ENCODE data around the gene PCSK6.

The PCSK6 gene

DNA sequence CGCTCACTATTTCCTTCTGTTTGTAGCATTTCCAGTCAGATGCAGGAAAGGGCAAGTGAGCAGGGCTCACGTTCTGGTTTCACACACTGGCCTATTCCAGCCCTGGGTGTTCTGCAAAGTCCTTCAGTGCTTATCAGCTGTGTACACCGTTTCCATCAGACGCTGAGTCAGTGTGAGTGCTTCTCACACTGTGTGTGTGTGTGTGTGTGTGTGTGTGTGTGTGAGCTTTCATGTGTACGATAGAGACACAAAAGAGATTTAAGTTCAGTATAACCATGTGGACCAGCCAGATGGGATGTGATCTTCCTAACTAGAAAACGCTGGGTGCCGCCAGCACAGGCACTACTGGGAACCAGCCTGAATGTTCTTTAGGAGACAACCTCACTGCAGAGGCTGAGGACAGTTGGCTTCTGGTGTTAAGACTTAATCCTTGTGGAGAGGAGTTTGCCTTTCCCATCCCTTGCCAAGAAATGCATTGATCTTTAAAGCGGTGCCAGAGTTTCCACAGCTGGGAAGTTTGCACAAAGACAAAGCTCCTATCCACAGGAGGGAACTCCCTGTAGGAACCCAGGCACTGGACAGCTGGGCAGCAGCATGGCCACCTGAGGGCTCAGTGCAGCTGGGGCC, 233.8 kb downstream of the PCSK6 start:
- no peak overlapping the region for H3K9ac ChIP-seq (ENCODE audit: low read length)
- DNase-seq (ENCODE audit: low read depth) = no peak
- peaks cover 11% of the 10 kb centered on the region for H3K4me1 ChIP-seq (ENCODE audit: control insufficient read depth, insufficient read depth, low read length)
- no peaks in the 10 kb centered on the region for H3K36me3 ChIP-seq (ENCODE audit: control insufficient read depth, insufficient read depth, low read length, severe bottlenecking)
- H3K27me3 ChIP-seq (replicated peaks; ENCODE audit: control insufficient read depth, insufficient read depth, low read length) = no peaks in the 10 kb centered on the region
- H3K9me3 ChIP-seq (ENCODE audit: control insufficient read depth, low read length) = no peaks in the 10 kb centered on the region
- no peak overlapping the region for H3K4me3 ChIP-seq (ENCODE audit: low read length)

DNA sequence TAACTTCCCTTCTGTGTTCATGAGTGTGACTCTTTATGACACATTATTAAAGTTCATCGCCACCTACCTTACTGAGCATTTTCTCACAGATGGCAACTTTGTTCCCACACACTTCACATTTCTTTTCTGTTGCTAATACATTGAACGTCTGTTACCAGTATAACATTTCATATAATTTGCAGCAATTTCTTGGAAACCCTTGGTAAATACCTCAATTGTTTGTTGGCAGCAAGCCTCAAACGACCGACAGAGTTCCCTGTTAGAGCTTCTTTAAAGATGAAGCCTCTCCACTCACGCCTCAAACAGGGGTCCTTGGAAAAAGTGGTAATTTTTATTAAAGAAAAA, 234.5 kb downstream of the PCSK6 start:
- no peak for DNase-seq (ENCODE audit: low read depth)
- Histone ChIP-seq H3K4me3 (ENCODE audit: low read length) (no peak overlapping the region), H3K4me1 (ENCODE audit: control insufficient read depth, insufficient read depth, low read length) (peaks cover 13% of the 10 kb centered on the region), H3K9me3 (ENCODE audit: control insufficient read depth, low read length) (no peaks in the 10 kb centered on the region), H3K9ac (ENCODE audit: low read length) (no peak overlapping the region), H3K27me3 (replicated peaks; ENCODE audit: control insufficient read depth, insufficient read depth, low read length) (no peaks in the 10 kb centered on the region), H3K36me3 (ENCODE audit: control insufficient read depth, insufficient read depth, low read length, severe bottlenecking) (no peaks in the 10 kb centered on the region)

DNA sequence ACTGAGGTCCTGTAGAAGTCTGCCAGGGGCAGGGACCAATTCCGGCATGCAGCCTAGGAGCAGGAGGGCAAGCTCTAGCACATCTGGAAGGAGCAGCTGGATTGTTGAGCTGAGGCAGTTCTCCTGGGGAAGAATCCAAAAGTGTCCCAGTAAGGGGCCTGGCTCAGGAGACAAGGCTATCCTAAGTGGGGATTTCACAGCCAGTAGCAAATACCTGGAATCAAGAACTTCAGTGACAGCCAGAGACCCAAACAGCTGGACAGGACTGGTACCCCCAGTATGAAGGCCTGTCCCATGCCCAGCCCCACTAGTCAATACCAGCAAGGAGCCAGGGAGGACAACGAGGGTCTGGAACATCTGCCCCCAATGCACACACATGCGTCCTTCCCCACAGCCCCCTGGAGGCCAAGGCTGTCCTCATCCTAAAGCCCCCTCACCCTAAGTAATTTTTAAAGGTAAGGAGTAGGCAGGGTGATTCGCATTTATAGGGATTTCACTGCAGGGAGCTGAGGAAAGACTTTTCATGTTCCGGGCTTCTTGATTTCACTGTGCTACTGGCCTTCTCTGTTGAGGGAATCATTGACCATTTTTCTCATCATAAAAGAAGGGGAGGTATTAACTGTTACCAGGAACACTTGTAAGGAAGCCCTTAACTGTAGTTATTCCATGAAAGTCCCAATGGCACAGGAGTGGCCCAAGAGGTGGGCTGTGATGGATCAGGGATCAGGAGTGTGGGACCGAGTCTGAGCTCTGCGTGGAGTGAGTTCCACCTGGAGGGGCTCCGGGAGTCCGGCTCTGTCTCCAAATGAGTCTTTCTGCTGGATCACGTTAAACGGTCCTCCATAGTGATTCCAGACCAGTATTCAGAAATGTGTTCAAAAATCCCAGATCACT, 235.1 kb downstream of the PCSK6 start:
- H3K4me1 ChIP-seq (ENCODE audit: control insufficient read depth, insufficient read depth, low read length) = peaks cover 19% of the 10 kb centered on the region
- H3K9me3 ChIP-seq (ENCODE audit: control insufficient read depth, low read length) = no peaks in the 10 kb centered on the region
- no peak overlapping the region for H3K4me3 ChIP-seq (ENCODE audit: low read length)
- no peak overlapping the region for H3K9ac ChIP-seq (ENCODE audit: low read length)
- no peak for DNase-seq (ENCODE audit: low read depth)
- H3K36me3 ChIP-seq (ENCODE audit: control insufficient read depth, insufficient read depth, low read length, severe bottlenecking) = no peaks in the 10 kb centered on the region
- no peaks in the 10 kb centered on the region for H3K27me3 ChIP-seq (replicated peaks; ENCODE audit: control insufficient read depth, insufficient read depth, low read length)
